ENCODE results near the gene CLPTM1L.

The CLPTM1L gene

GRCh38 chr5:1385395-1386273 lies 40.7 kb upstream of the CLPTM1L start:
- H3K4me3 ChIP-seq (ENCODE audit: low read depth, low read length): peak overlapping the region; percentile 49
- DNase-seq (ENCODE audit: low read depth): no peak
- no peak for TF ChIP-seq CTCF (IDR thresholded peaks at IDR 0.05; ENCODE audit: low read depth, low read length, missing control alignments)

GRCh38 chr5:1384521-1384920 lies 39.6 kb upstream of the CLPTM1L start:
- DNase-seq (ENCODE audit: low read depth): no peak
- no peak overlapping the region for H3K4me3 ChIP-seq (ENCODE audit: low read depth, low read length)
- no peak for TF ChIP-seq CTCF (IDR thresholded peaks at IDR 0.05; ENCODE audit: low read depth, low read length, missing control alignments)

DNA sequence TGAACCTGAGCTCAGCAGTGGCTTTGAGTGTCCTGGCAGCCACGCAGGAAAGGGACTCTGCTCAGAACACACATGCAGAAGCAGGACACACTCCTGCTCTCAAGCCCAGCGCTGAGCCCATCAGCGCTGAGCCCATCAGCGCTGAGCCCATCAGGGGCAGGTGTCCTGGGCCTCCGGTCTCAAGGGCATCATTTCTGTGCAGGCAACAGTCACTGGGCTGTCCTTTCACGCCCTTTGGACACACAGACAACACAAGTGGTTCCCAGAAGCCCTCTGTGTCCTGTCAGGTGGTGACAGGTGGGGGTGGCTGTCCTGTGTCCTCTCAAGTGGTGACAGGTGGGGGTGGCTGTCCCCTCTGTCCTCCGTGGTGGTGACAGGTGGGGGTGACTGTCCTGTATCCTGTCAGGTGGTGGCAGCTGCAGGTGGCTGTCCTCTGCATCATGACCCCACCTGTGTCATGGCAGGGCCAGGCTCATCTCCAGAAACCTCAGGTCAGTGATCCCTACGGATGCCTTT lies 39.0 kb upstream of the CLPTM1L start:
- no peak for TF ChIP-seq CTCF (IDR thresholded peaks at IDR 0.05; ENCODE audit: low read depth, low read length, missing control alignments)
- no peak for DNase-seq (ENCODE audit: low read depth)
- H3K4me3 ChIP-seq (ENCODE audit: low read depth, low read length): no peak overlapping the region

DNA sequence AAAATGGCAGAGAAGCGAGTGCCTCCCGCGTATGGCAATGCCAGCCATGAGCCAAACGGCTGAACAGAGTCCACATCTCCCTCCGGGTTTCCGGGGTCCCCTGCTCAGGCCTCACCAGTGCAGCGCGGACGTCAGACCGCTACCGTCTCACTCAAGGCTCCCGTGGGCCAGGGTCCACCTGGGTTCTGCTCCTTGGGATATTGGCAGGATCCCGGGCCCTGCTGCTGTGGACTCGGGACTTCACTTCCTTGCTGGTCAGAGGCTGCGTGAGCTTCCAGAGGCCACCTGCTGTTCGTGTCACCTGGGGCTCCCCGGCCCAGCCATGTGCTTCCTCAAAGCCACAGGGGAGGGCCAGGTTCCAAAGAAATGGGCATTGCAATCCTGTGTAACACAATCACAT lies 38.4 kb upstream of the CLPTM1L start:
- DNase-seq (ENCODE audit: low read depth): no peak
- TF ChIP-seq CTCF (IDR thresholded peaks at IDR 0.05; ENCODE audit: low read depth, low read length, missing control alignments): no peak
- H3K4me3 ChIP-seq (ENCODE audit: low read depth, low read length): no peak overlapping the region

DNA sequence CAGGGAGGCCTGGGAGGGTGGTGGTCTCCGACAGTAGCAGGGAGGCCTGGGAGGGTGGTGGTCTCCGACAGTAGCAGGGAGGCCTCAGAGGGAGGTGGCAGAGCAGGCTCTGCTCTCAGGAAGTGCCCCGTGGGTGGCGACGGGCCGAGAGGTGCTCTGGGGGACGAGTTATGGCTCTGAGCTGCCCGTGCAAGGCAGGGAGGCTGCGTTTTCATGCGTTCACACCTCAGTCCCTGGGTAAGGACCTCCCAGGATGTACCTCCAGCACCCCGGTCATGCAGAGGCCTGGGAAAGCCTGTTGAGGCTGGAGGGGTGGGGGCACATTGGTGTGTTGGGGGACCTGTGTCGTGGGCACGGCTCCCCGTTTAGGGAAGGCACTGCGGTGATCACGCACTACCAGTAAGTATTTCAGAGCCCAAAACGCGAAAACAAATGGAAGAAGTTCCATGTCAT lies 37.4 kb upstream of the CLPTM1L start:
- H3K4me3 ChIP-seq (ENCODE audit: low read depth, low read length): no peak overlapping the region
- no peak for DNase-seq (ENCODE audit: low read depth)
- TF ChIP-seq CTCF (IDR thresholded peaks at IDR 0.05; ENCODE audit: low read depth, low read length, missing control alignments): no peak

- no peak for TF ChIP-seq CTCF (IDR thresholded peaks at IDR 0.05; ENCODE audit: low read depth, low read length, missing control alignments)
- no peak overlapping the region for H3K4me3 ChIP-seq (ENCODE audit: low read depth, low read length)
- DNase-seq (ENCODE audit: low read depth): no peak
Observed at GRCh38 chr5:1381370-1382247, 36.7 kb upstream of the CLPTM1L start.

All from GM12864 (cell line).